ENCODE data around the gene PRKAA1.
"Not testable (repeated sequence)": the region's sequence is repeated elsewhere in the genome, so short reads cannot be mapped to it uniquely, and the experiment has no call there.

The PRKAA1 gene

GRCh38 chr5:40825461-40826043 lies 27.4 kb upstream of the PRKAA1 start:
- not testable (repeated sequence) for DNase-seq (ENCODE audit: low spot score)

- no peak for DNase-seq (ENCODE audit: low spot score)
Observed at GRCh38 chr5:40823459-40823858, 25.3 kb upstream of the PRKAA1 start.

GRCh38 chr5:40813698-40814281 lies 15.6 kb upstream of the PRKAA1 start:
- peak; percentile 70 for DNase-seq (ENCODE audit: low spot score)

- DNase-seq (ENCODE audit: low spot score): no peak
Observed at GRCh38 chr5:40812125-40812524, 14.0 kb upstream of the PRKAA1 start.

GRCh38 chr5:40801771-40802562 lies 3.8 kb upstream of the PRKAA1 start:
- no peak for DNase-seq (ENCODE audit: low spot score)

GRCh38 chr5:40799258-40799657 lies 1.1 kb upstream of the PRKAA1 start:
- DNase-seq (ENCODE audit: low spot score): no peak

- DNase-seq (ENCODE audit: low spot score): no peak
Observed at GRCh38 chr5:40798801-40799210, 632 bp upstream of the PRKAA1 start.

- peak; percentile 79 for DNase-seq (ENCODE audit: low spot score)
Observed at GRCh38 chr5:40797273-40798011, 732 bp downstream of the PRKAA1 start.

- DNase-seq (ENCODE audit: low spot score): no peak
Observed at GRCh38 chr5:40796487-40796889, 1.7 kb downstream of the PRKAA1 start.

- not testable (repeated sequence) for DNase-seq (ENCODE audit: low spot score)
Observed at GRCh38 chr5:40794877-40795276, 3.3 kb downstream of the PRKAA1 start.

- not testable (repeated sequence) for DNase-seq (ENCODE audit: low spot score)
Observed at GRCh38 chr5:40794340-40794739, 3.8 kb downstream of the PRKAA1 start.

GRCh38 chr5:40792691-40793090 lies 5.5 kb downstream of the PRKAA1 start:
- DNase-seq (ENCODE audit: low spot score): not testable (repeated sequence)

GRCh38 chr5:40791715-40792139 lies 6.4 kb downstream of the PRKAA1 start:
- no peak for DNase-seq (ENCODE audit: low spot score)

- no peak for DNase-seq (ENCODE audit: low spot score)
Observed at GRCh38 chr5:40790947-40791593, 7.1 kb downstream of the PRKAA1 start.

GRCh38 chr5:40788941-40789340 lies 9.2 kb downstream of the PRKAA1 start:
- not testable (repeated sequence) for DNase-seq (ENCODE audit: low spot score)

- no peak for DNase-seq (ENCODE audit: low spot score)
Observed at GRCh38 chr5:40787986-40788385, 10.2 kb downstream of the PRKAA1 start.

- DNase-seq (ENCODE audit: low spot score): not testable (repeated sequence)
Observed at GRCh38 chr5:40786664-40787063, 11.5 kb downstream of the PRKAA1 start.

GRCh38 chr5:40784916-40785315 lies 13.3 kb downstream of the PRKAA1 start:
- DNase-seq (ENCODE audit: low spot score): no peak

GRCh38 chr5:40784027-40784653 lies 14.0 kb downstream of the PRKAA1 start:
- DNase-seq (ENCODE audit: low spot score): no peak

GRCh38 chr5:40781843-40782409 lies 16.2 kb downstream of the PRKAA1 start:
- DNase-seq (ENCODE audit: low spot score): no peak

GRCh38 chr5:40780858-40781257 lies 17.3 kb downstream of the PRKAA1 start:
- DNase-seq (ENCODE audit: low spot score): no peak

All from activated CD4-positive, alpha-beta T cell treated with anti-CD3 and anti-CD28 coated beads, Interleukin-2, Interleukin-4, amounts not matched to agents 100 ng/mL and 50 ng/mL, durations not matched to agents 16 hours and 8 hours (primary cell).